Measurements from ENCODE around the gene ZBTB40. TPM values are rescaled to one million over a fixed set of nuclear protein-coding genes. Genes with fewer than 3 reads are reported as not detected.

Gene ZBTB40
- total and polyA plus RNA-seq, 9 of the 15 experiments (the other 6 are each of a cell fraction or from before 2014, with no cell fraction given) = 2.6 to 26.0 (median 18.8) TPM

DNA sequence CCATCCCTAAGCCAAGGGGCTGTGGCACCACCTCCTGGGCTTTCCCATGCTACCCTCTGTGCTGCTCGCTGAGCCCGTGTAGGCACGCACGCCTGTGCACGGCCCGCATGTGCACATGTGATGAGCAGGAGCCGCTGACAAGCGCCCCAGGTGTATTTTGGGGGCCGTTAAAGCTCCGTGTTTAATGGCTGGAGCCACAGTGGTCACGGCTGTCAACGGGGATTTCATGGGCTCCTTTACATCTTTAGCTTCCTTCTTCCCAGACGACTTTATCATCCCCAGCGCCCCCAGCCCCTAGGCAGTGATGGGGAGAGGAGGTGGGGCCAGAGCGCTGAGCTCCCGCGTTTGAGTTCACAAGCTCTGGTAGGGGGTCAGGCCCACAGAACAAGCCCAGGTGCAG lies 99.9 kb downstream of the ZBTB40 start (continued):
- TF ChIP-seq, protein P1, sequence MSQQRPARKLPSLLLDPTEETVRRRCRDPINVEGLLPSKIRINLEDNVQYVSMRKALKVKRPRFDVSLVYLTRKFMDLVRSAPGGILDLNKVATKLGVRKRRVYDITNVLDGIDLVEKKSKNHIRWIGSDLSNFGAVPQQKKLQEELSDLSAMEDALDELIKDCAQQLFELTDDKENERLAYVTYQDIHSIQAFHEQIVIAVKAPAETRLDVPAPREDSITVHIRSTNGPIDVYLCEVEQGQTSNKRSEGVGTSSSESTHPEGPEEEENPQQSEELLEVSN (IDR thresholded peaks at IDR 0.05; ENCODE audit: borderline replicate concordance in 1 of 2, extremely low read depth in 1 of 2, insufficient read depth in 1 of 2, insufficient read length in 1 of 2, low read depth in 1 of 2, low read length in 1 of 2, poor library complexity in 1 of 2, severe bottlenecking in 1 of 2) = no peak
- no peak for TF ChIP-seq MTA3 (IDR thresholded peaks at IDR 0.05; ENCODE audit: borderline replicate concordance)
- TF ChIP-seq, protein P2, sequence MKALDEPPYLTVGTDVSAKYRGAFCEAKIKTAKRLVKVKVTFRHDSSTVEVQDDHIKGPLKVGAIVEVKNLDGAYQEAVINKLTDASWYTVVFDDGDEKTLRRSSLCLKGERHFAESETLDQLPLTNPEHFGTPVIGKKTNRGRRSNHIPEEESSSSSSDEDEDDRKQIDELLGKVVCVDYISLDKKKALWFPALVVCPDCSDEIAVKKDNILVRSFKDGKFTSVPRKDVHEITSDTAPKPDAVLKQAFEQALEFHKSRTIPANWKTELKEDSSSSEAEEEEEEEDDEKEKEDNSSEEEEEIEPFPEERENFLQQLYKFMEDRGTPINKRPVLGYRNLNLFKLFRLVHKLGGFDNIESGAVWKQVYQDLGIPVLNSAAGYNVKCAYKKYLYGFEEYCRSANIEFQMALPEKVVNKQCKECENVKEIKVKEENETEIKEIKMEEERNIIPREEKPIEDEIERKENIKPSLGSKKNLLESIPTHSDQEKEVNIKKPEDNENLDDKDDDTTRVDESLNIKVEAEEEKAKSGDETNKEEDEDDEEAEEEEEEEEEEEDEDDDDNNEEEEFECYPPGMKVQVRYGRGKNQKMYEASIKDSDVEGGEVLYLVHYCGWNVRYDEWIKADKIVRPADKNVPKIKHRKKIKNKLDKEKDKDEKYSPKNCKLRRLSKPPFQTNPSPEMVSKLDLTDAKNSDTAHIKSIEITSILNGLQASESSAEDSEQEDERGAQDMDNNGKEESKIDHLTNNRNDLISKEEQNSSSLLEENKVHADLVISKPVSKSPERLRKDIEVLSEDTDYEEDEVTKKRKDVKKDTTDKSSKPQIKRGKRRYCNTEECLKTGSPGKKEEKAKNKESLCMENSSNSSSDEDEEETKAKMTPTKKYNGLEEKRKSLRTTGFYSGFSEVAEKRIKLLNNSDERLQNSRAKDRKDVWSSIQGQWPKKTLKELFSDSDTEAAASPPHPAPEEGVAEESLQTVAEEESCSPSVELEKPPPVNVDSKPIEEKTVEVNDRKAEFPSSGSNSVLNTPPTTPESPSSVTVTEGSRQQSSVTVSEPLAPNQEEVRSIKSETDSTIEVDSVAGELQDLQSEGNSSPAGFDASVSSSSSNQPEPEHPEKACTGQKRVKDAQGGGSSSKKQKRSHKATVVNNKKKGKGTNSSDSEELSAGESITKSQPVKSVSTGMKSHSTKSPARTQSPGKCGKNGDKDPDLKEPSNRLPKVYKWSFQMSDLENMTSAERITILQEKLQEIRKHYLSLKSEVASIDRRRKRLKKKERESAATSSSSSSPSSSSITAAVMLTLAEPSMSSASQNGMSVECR (CRISPR knock-in tag; IDR thresholded peaks at IDR 0.05) = no peak
- no peak for TF ChIP-seq NRF1 (conservative IDR thresholded peaks at IDR 0.05 in 1 of 2, IDR thresholded peaks at IDR 0.05 in 1 of 2)
- no peak for TF ChIP-seq HDAC6 (IDR thresholded peaks at IDR 0.05; ENCODE audit: low read depth, low read length)
- no peak for TF ChIP-seq RBFOX2 (IDR thresholded peaks at IDR 0.05; ENCODE audit: low read depth, low read length)
- TF ChIP-seq, protein P3, sequence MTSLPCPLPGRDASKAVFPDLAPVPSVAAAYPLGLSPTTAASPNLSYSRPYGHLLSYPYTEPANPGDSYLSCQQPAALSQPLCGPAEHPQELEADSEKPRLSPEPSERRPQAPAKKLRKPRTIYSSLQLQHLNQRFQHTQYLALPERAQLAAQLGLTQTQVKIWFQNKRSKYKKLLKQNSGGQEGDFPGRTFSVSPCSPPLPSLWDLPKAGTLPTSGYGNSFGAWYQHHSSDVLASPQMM (CRISPR knock-in tag; IDR thresholded peaks at IDR 0.05) = no peak
- no peak for TF ChIP-seq KLF16 (IDR thresholded peaks at IDR 0.05)
- TF ChIP-seq NFE2L1 (tag; IDR thresholded peaks at IDR 0.05; ENCODE audit: borderline replicate concordance, low read depth) = no peak

All from K562 (cell line).